Keratinocyte (primary cell): ENCODE results near the gene ANGEL1. TPM values are rescaled to one million over a fixed set of nuclear protein-coding genes. Genes with fewer than 3 reads are reported as not detected.

Experiments
- DNase-seq: peaks from one replicate; pipeline ENCODE4 v3.0.0-alpha.2; 2011; ENCODE audit warnings: low read depth, missing footprints, low spot score
- FAIRE-seq: peaks from 2 replicates; lab custom pipeline; 2011; peaks lifted over from hg19 to GRCh38; lab: Jason Lieb, UNC
- H2AFZ ChIP-seq: 2 replicates; pipeline ENCODE4 v1.6.0; 2012; ENCODE audit warnings: low read length, control low read depth, inconsistent platforms; ENCODE audit not compliant: control insufficient read depth
- H3K27ac ChIP-seq: 2 replicates; pipeline ENCODE4 v1.5.1; 2011; ENCODE audit warnings: low read length; ENCODE audit not compliant: control insufficient read depth, insufficient read depth
- H3K27me3 ChIP-seq: 3 replicates; pipeline ENCODE4 v1.6.0; 2011; ENCODE audit warnings: low read length; ENCODE audit not compliant: control insufficient read depth, insufficient read depth; ENCODE audit errors: extremely low read depth
- H3K36me3 ChIP-seq, 2 experiments: 2 replicates in 1 of 2; 3 replicates in 1 of 2; pipeline ENCODE4 v1.5.1; 2011; ENCODE audit warnings: low read length in 2 of 2, mild to moderate bottlenecking in 1 of 2; ENCODE audit not compliant: control insufficient read depth in 2 of 2, insufficient read depth in 2 of 2; ENCODE audit errors: extremely low read depth in 1 of 2
- H3K4me1 ChIP-seq: 3 replicates; pipeline ENCODE4 v1.5.1; 2011; ENCODE audit warnings: low read length; ENCODE audit not compliant: control insufficient read depth, insufficient read depth; ENCODE audit errors: extremely low read depth
- H3K4me2 ChIP-seq: 3 replicates; pipeline ENCODE4 v1.6.0; 2011; ENCODE audit warnings: low read depth, low read length; ENCODE audit not compliant: control insufficient read depth, insufficient read depth; ENCODE audit errors: extremely low read depth
- H3K4me3 ChIP-seq, 3 experiments: fragments of 200-600 bp in 1 of 3; sonication (generic) in 1 of 3; 2 replicates in 2 of 3; 3 replicates in 1 of 3; pipeline ENCODE4 v1.5.1; 2011 to 2016; ENCODE audit warnings: low read length in 3 of 3, mild to moderate bottlenecking in 3 of 3, control low read depth in 2 of 3, inconsistent platforms in 1 of 3, low read depth in 1 of 3, mixed read lengths in 1 of 3, mixed run types in 1 of 3, moderate library complexity in 1 of 3; ENCODE audit not compliant: control insufficient read depth in 2 of 3, insufficient read depth in 2 of 3; ENCODE audit errors: extremely low read depth in 1 of 3
- H3K79me2 ChIP-seq: 2 replicates; pipeline ENCODE4 v1.6.0; 2012; ENCODE audit warnings: low read length; ENCODE audit not compliant: control insufficient read depth, insufficient read depth
- H3K9ac ChIP-seq: 3 replicates; pipeline ENCODE4 v1.6.0; 2011; ENCODE audit warnings: low read length; ENCODE audit not compliant: control insufficient read depth, insufficient read depth; ENCODE audit errors: extremely low read depth
- H3K9me1 ChIP-seq: 3 replicates; pipeline ENCODE4 v1.6.0; 2011; ENCODE audit warnings: low read length; ENCODE audit not compliant: control insufficient read depth, insufficient read depth; ENCODE audit errors: extremely low read depth
- H3K9me3 ChIP-seq: 2 replicates; pipeline ENCODE4 v1.5.1; 2012; ENCODE audit warnings: low read depth, low read length; ENCODE audit not compliant: control insufficient read depth
- H4K20me1 ChIP-seq: 3 replicates; pipeline ENCODE4 v1.6.0; 2011; ENCODE audit warnings: low read length; ENCODE audit not compliant: control insufficient read depth, insufficient read depth; ENCODE audit errors: extremely low read depth
- CTCF ChIP-seq, 3 experiments: IDR thresholded peaks in 1 of 3; conservative IDR thresholded peaks in 1 of 3; optimal IDR thresholded peaks in 1 of 3; 2 replicates in 2 of 3; 3 replicates in 1 of 3; pipeline versions ENCODE3 to v1.5.1; 2011; ENCODE audit warnings: low read length in 3 of 3, mild to moderate bottlenecking in 3 of 3, moderate library complexity in 2 of 3, control low read depth in 1 of 3, inconsistent platforms in 1 of 3; ENCODE audit not compliant: insufficient read depth in 2 of 3; ENCODE audit errors: extremely low read depth in 1 of 3
- EZH2 ChIP-seq: IDR thresholded peaks from one replicate; pipeline ENCODE4 v1.6.1; 2012; ENCODE audit warnings: inconsistent platforms, mild to moderate bottlenecking, low read length, moderate library complexity
- dilution Hi-C: fragments of 300-500 bp; cut with MboI; formaldehyde crosslinking; loops from one replicate; pipeline ENCODE4 v1.7.0; 2020; ENCODE audit warnings: low sequenced_read_pairs; ENCODE audit not compliant: extremely low pct_ligation_motif_present
- polyA plus RNA-seq, 5 experiments: library from polyadenylated mRNA; depleted of rRNA in 3 of 5; stranded (reverse) in 3 of 5; stranded (forward) in 1 of 5; unstranded in 1 of 5; fragments of >200 nt; gene quantifications; 1 replicate in 1 of 5; 2 replicates in 3 of 5; 3 replicates in 1 of 5; pipeline versions ENCODE4 v1.2.1 to v1.2.3, GENCODE V29; 2011 to 2012; ENCODE audit warnings: missing spikeins in 2 of 5, low read depth in 1 of 5, low replicate concordance in 1 of 5

ANGEL1 gene
- polyA plus RNA-seq, 1 donor (not counting 4 experiments of a cell fraction or from before 2014, with no cell fraction given) = 13.0 TPM

- H3K27me3 ChIP-seq = no peaks in the 10 kb centered on the region
- dilution Hi-C loops = no loop called here
- H4K20me1 ChIP-seq = no peaks in the 10 kb centered on the region
- no peaks in the 10 kb centered on the region for H3K4me1 ChIP-seq
- no peaks in the 10 kb centered on the region for H3K36me3 ChIP-seq
- H3K4me2 ChIP-seq = no peak overlapping the region
- H3K9me3 ChIP-seq = no peaks in the 10 kb centered on the region
- TF ChIP-seq EZH2 (no peak), CTCF (optimal IDR thresholded peaks at IDR 0.05 in 1 of 3, IDR thresholded peaks at IDR 0.05 in 1 of 3, conservative IDR thresholded peaks at IDR 0.05 in 1 of 3; ENCODE audit: extremely low read depth in 1 of 3, insufficient read depth in 2 of 3, low read length in 3 of 3) (no peak)
- H3K79me2 ChIP-seq = no peaks in the 10 kb centered on the region
- no peaks in the 10 kb centered on the region for H3K9me1 ChIP-seq
- no peak overlapping the region for H3K4me3 ChIP-seq
- DNase-seq (no peak), FAIRE-seq (no peak)
- H3K9ac ChIP-seq = no peak overlapping the region
- H3K27ac ChIP-seq = no peak overlapping the region
- H2AFZ ChIP-seq = no peak overlapping the region
These were observed 69.7 kb downstream of the ANGEL1 start for GRCh38 chr14:76742966-76743365.

GRCh38 chr14:76742185-76742584 is 70.5 kb downstream of the ANGEL1 start:
- Histone ChIP-seq H4K20me1 (no peaks in the 10 kb centered on the region), H3K36me3 (no peaks in the 10 kb centered on the region), H2AFZ (no peak overlapping the region), H3K9me1 (no peaks in the 10 kb centered on the region), H3K4me1 (no peaks in the 10 kb centered on the region), H3K79me2 (no peaks in the 10 kb centered on the region), H3K9ac (no peak overlapping the region), H3K9me3 (no peaks in the 10 kb centered on the region), H3K4me2 (no peak overlapping the region), H3K27me3 (no peaks in the 10 kb centered on the region), H3K4me3 (no peak overlapping the region), H3K27ac (no peak overlapping the region)
- dilution Hi-C loops = no loop called here
- no peak for DNase-seq
- FAIRE-seq = no peak
- no peak for TF ChIP-seq CTCF (optimal IDR thresholded peaks at IDR 0.05 in 1 of 3, IDR thresholded peaks at IDR 0.05 in 1 of 3, conservative IDR thresholded peaks at IDR 0.05 in 1 of 3; ENCODE audit: extremely low read depth in 1 of 3, insufficient read depth in 2 of 3, low read length in 3 of 3)
